CD4-positive, alpha-beta T cell treated with Interleukin-6 for 4 hours (primary cell): ENCODE measurements around the gene EHD4.

Experiments used
- DNase-seq: peaks from one replicate; pipeline ENCODE4 v3.0.0-alpha.2; 2020; ENCODE audit warnings: mixed read lengths

The EHD4 gene

GRCh38 chr15:41972253-41973242, at the start of gene EHD4:
Gene EHD4, minus strand, starts transcription at chr15:41972557. Its CDS starts 63 bp downstream, at chr15:41972494.
- DNase-seq = peak; percentile 96

GRCh38 chr15:42021593-42021992, 49.2 kb upstream of the EHD4 start:
- no peak for DNase-seq

- DNase-seq = no peak
Measured at GRCh38 chr15:42020713-42021273, 48.4 kb upstream of the EHD4 start, which contains the start of gene PLA2G4E. Gene PLA2G4E, minus strand, starts transcription at chr15:42021042. Its CDS starts 12 bp downstream, at chr15:42021030.

GRCh38 chr15:42018306-42019224, 46.2 kb upstream of the EHD4 start:
- DNase-seq = no peak

GRCh38 chr15:42016971-42017370, 44.6 kb upstream of the EHD4 start:
- DNase-seq = no peak

GRCh38 chr15:42014406-42014805, 42.0 kb upstream of the EHD4 start:
- no peak for DNase-seq

- no peak for DNase-seq
Measured at GRCh38 chr15:42012928-42013482, 40.6 kb upstream of the EHD4 start.

- DNase-seq = no peak
Measured at GRCh38 chr15:42012241-42012640, 39.9 kb upstream of the EHD4 start.

GRCh38 chr15:42011074-42011473, 38.7 kb upstream of the EHD4 start:
- DNase-seq = no peak

GRCh38 chr15:42010434-42010833, 38.1 kb upstream of the EHD4 start:
- no peak for DNase-seq

GRCh38 chr15:42009474-42009873, 37.1 kb upstream of the EHD4 start:
- DNase-seq = no peak

GRCh38 chr15:42009022-42009421, 36.7 kb upstream of the EHD4 start:
- DNase-seq = no peak

- DNase-seq = no peak
Measured at GRCh38 chr15:42007386-42007785, 35.0 kb upstream of the EHD4 start.

- no peak for DNase-seq
Measured at GRCh38 chr15:42002333-42002732, 30.0 kb upstream of the EHD4 start.

- no peak for DNase-seq
Measured at GRCh38 chr15:42001236-42001635, 28.9 kb upstream of the EHD4 start.

- no peak for DNase-seq
Measured at GRCh38 chr15:41999290-42000285, 27.2 kb upstream of the EHD4 start.

GRCh38 chr15:41997845-41998244, 25.5 kb upstream of the EHD4 start:
- DNase-seq = no peak

- no peak for DNase-seq
Measured at GRCh38 chr15:41996921-41997592, 24.7 kb upstream of the EHD4 start.

- DNase-seq = no peak
Measured at GRCh38 chr15:41996376-41996775, 24.0 kb upstream of the EHD4 start.

GRCh38 chr15:41995476-41995855, 23.1 kb upstream of the EHD4 start:
- no peak for DNase-seq
